Measurements from ENCODE around the gene EXT2.

The EXT2 gene

DNA sequence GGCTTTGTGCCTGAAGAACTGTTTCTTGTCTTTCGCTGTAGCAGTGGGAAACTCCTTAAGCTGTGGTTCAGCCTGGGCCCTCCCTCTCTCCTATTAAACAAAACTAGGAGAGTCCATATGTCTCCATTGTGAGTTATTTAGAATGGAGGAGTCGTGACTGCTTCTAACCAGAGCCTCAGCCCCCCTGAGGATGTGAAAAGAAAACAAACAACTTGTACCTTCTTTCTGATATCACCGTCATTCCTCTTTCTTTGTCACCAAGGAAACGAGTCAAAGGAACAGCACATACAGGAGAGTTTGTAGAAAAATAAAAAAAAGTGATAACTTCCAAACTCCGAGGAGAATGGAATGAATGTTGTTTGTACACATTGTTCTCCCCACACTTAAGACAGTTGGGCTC is 11.6 kb upstream of the EXT2 start:
- no peaks in the 10 kb centered on the region for H3K36me3 ChIP-seq (replicated peaks; ENCODE audit: insufficient read depth, low read length)
- H3K79me2 ChIP-seq (ENCODE audit: low read length): no peaks in the 10 kb centered on the region
- no peak overlapping the region for H3K9ac ChIP-seq (ENCODE audit: low read length)
- no peaks in the 10 kb centered on the region for H3F3A ChIP-seq (ENCODE audit: insufficient read depth, low read length)
- no peak overlapping the region for H3K27ac ChIP-seq (ENCODE audit: low read length)
- no peaks in the 10 kb centered on the region for H4K20me1 ChIP-seq (ENCODE audit: insufficient read depth, low read length)
- H3K4me2 ChIP-seq (ENCODE audit: low read depth, low read length): no peak overlapping the region
- no peak overlapping the region for H2AFZ ChIP-seq (ENCODE audit: low read length)
- no peaks in the 10 kb centered on the region for H3K9me2 ChIP-seq (replicated peaks; ENCODE audit: insufficient read depth, low read length)
- TF ChIP-seq EZH2 (optimal IDR thresholded peaks at IDR 0.05; ENCODE audit: low read depth, low read length) (no peak), EZH2phosphoT487 (IDR thresholded peaks at IDR 0.05; ENCODE audit: low read length) (no peak)
- TF ChIP-seq, protein P1, sequence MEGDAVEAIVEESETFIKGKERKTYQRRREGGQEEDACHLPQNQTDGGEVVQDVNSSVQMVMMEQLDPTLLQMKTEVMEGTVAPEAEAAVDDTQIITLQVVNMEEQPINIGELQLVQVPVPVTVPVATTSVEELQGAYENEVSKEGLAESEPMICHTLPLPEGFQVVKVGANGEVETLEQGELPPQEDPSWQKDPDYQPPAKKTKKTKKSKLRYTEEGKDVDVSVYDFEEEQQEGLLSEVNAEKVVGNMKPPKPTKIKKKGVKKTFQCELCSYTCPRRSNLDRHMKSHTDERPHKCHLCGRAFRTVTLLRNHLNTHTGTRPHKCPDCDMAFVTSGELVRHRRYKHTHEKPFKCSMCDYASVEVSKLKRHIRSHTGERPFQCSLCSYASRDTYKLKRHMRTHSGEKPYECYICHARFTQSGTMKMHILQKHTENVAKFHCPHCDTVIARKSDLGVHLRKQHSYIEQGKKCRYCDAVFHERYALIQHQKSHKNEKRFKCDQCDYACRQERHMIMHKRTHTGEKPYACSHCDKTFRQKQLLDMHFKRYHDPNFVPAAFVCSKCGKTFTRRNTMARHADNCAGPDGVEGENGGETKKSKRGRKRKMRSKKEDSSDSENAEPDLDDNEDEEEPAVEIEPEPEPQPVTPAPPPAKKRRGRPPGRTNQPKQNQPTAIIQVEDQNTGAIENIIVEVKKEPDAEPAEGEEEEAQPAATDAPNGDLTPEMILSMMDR (IDR thresholded peaks at IDR 0.05; ENCODE audit: low read length): no peak
- H3K4me1 ChIP-seq (ENCODE audit: low read length): no peaks in the 10 kb centered on the region
- no peak overlapping the region for H3K4me3 ChIP-seq (ENCODE audit: low read length)
- DNase-seq: no peak
- no peaks in the 10 kb centered on the region for H3K9me3 ChIP-seq (replicated peaks; ENCODE audit: insufficient read depth, low read length)
- no peaks in the 10 kb centered on the region for H3K27me3 ChIP-seq (replicated peaks; ENCODE audit: insufficient read depth, low read length)

DNA sequence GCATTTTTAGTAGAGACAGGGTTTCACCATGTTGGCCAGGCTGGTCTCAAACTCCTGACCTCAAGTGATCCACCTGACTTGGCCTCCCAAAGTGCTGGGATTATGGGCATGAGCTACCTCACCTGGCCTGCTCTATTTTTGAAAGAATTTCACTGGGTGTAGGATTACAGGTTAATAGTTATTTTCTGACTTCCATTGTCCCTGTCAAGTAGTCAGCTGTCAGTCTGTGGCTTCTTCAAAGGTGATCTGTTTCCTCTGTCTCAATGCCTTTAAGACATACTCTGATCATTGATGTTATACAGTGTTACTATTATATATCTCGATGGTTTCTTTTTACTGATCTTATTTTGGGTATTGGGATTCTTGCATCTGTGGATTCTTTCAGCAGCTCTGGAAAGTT is 10.1 kb upstream of the EXT2 start:
- no peak overlapping the region for H3K4me2 ChIP-seq (ENCODE audit: low read depth, low read length)
- no peak for DNase-seq
- no peaks in the 10 kb centered on the region for H4K20me1 ChIP-seq (ENCODE audit: insufficient read depth, low read length)
- no peak overlapping the region for H3K27ac ChIP-seq (ENCODE audit: low read length)
- H2AFZ ChIP-seq (ENCODE audit: low read length): no peak overlapping the region
- no peaks in the 10 kb centered on the region for H3K4me1 ChIP-seq (ENCODE audit: low read length)
- H3K79me2 ChIP-seq (ENCODE audit: low read length): no peaks in the 10 kb centered on the region
- no peaks in the 10 kb centered on the region for H3K27me3 ChIP-seq (replicated peaks; ENCODE audit: insufficient read depth, low read length)
- H3K9me2 ChIP-seq (replicated peaks; ENCODE audit: insufficient read depth, low read length): no peaks in the 10 kb centered on the region
- no peak overlapping the region for H3K4me3 ChIP-seq (ENCODE audit: low read length)
- no peaks in the 10 kb centered on the region for H3K9me3 ChIP-seq (replicated peaks; ENCODE audit: insufficient read depth, low read length)
- TF ChIP-seq EZH2phosphoT487 (IDR thresholded peaks at IDR 0.05; ENCODE audit: low read length): no peak
- TF ChIP-seq EZH2 (optimal IDR thresholded peaks at IDR 0.05; ENCODE audit: low read depth, low read length): no peak
- TF ChIP-seq, protein P1 (IDR thresholded peaks at IDR 0.05; ENCODE audit: low read length): no peak
- no peaks in the 10 kb centered on the region for H3F3A ChIP-seq (ENCODE audit: insufficient read depth, low read length)
- H3K9ac ChIP-seq (ENCODE audit: low read length): no peak overlapping the region
- no peaks in the 10 kb centered on the region for H3K36me3 ChIP-seq (replicated peaks; ENCODE audit: insufficient read depth, low read length)

DNA sequence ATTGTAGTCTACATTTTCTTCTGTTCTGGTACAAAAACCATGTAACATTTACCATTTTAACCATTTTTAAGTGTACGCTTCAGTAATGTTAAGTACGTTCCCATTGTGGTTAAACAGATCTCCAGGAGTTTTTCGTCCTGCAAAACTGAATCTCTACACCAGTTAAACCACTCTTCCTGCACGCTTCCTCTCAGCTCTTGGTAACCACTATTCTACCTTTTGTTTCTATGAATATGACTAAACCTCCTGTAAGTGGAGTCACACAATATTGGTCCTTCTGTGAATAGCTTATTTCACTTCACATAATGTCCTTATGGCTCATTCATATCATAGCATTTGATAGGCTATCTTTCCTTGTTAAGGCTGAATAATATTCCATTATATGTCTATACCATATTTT is 7.1 kb upstream of the EXT2 start:
- Histone ChIP-seq H4K20me1 (ENCODE audit: insufficient read depth, low read length) (no peaks in the 10 kb centered on the region), H3K79me2 (ENCODE audit: low read length) (no peaks in the 10 kb centered on the region), H3F3A (ENCODE audit: insufficient read depth, low read length) (no peaks in the 10 kb centered on the region), H2AFZ (ENCODE audit: low read length) (no peak overlapping the region), H3K9me3 (replicated peaks; ENCODE audit: insufficient read depth, low read length) (no peaks in the 10 kb centered on the region), H3K4me1 (ENCODE audit: low read length) (no peaks in the 10 kb centered on the region), H3K4me3 (ENCODE audit: low read length) (no peak overlapping the region), H3K9ac (ENCODE audit: low read length) (no peak overlapping the region), H3K36me3 (replicated peaks; ENCODE audit: insufficient read depth, low read length) (no peaks in the 10 kb centered on the region), H3K4me2 (ENCODE audit: low read depth, low read length) (no peak overlapping the region), H3K27ac (ENCODE audit: low read length) (no peak overlapping the region), H3K27me3 (replicated peaks; ENCODE audit: insufficient read depth, low read length) (no peaks in the 10 kb centered on the region), H3K9me2 (replicated peaks; ENCODE audit: insufficient read depth, low read length) (no peaks in the 10 kb centered on the region)
- no peak for DNase-seq
- TF ChIP-seq, protein P1 (IDR thresholded peaks at IDR 0.05; ENCODE audit: low read length): no peak
- TF ChIP-seq EZH2 (optimal IDR thresholded peaks at IDR 0.05; ENCODE audit: low read depth, low read length) (no peak), EZH2phosphoT487 (IDR thresholded peaks at IDR 0.05; ENCODE audit: low read length) (no peak)

Data from MM.1S (cell line).